K562 (cell line): ENCODE data around the gene SLC22A3. TPM values are rescaled to one million over a fixed set of nuclear protein-coding genes. Genes with fewer than 3 reads are reported as not detected.

Source experiments
- EGR1 ChIP-seq: fragments of 450-650 bp; conservative IDR thresholded peaks from 2 replicates; pipeline ENCODE4 v1.6.1; 2017; ENCODE audit warnings: mild to moderate bottlenecking
- MGA ChIP-seq: fragments of 450-650 bp; IDR thresholded peaks from 2 replicates; pipeline ENCODE4 v1.6.1; 2016; ENCODE audit warnings: mild to moderate bottlenecking, moderate library complexity
- PATZ1 ChIP-seq: fragments of 250-450 bp; sonication (Bioruptor Pico); IDR thresholded peaks from 2 replicates; pipeline ENCODE4 v1.5.0; 2020; ENCODE audit warnings: mild to moderate bottlenecking, borderline replicate concordance
- ZFP1 ChIP-seq: fragments of 450-650 bp; formaldehyde crosslinking; IDR thresholded peaks from 2 replicates; pipeline ENCODE4 v1.4.0; 2020; ENCODE audit warnings: mild to moderate bottlenecking, mixed read lengths
- ZNF408 ChIP-seq: fragments of 250-450 bp; sonication (Bioruptor Pico); IDR thresholded peaks from 2 replicates; pipeline ENCODE4 v1.4.0; 2020; ENCODE audit warnings: low read depth, mild to moderate bottlenecking, moderate library complexity
- polyA plus RNA-seq, 8 experiments: library from polyadenylated mRNA; depleted of rRNA in 4 of 8; stranded (reverse) in 5 of 8; unstranded in 3 of 8; fragments of >200 nt; fragmentation: Nextera tagmentation in 2 of 8; fragmentation: Illumina TruSeq in 1 of 8; extraction: Ambion mirVana in 2 of 8; extraction: Trizol in 1 of 8; gene quantifications; 2 replicates each; pipeline versions ENCODE4 v1.2.1 to v1.2.3, GENCODE V29; 2011 to 2014; ENCODE audit warnings: inconsistent platforms in 1 of 8, missing spikeins in 1 of 8
- total RNA-seq, 7 experiments: library from RNA; depleted of rRNA in 6 of 7; stranded (reverse); fragments of >200 nt in 6 of 7; fragmentation: Illumina TruSeq in 2 of 7; extraction: Trizol in 2 of 7; gene quantifications; 2 replicates each; pipeline versions ENCODE4 v1.2.1 to v1.2.3, GENCODE V29; 2011 to 2021; ENCODE audit warnings: low replicate concordance in 1 of 7

The SLC22A3 gene
- total and polyA plus RNA-seq, 9 of the 15 experiments (the other 6 are each of a cell fraction or from before 2014, with no cell fraction given) = not detected

- no peak for TF ChIP-seq MGA
- no peak for TF ChIP-seq ZNF408 (CRISPR knock-in tag)
- TF ChIP-seq PATZ1 (CRISPR knock-in tag) = no peak
- no peak for TF ChIP-seq EGR1
- TF ChIP-seq ZFP1 (CRISPR knock-in tag) = no peak
Observed at GRCh38 chr6:160417146-160417545, 69.0 kb downstream of the SLC22A3 start (continued).
